Glutamatergic neuron (in vitro differentiated cells): ENCODE results near the gene KRT28. TPM values are rescaled to one million over a fixed set of nuclear protein-coding genes. Genes with fewer than 3 reads are reported as not detected.

Experiments
- DNase-seq: peaks from one replicate; pipeline ENCODE4 v3.0.0; 2022
- H3K27ac Mint-ChIP-seq: one replicate; pipeline ENCODE4 v1.8.0; 2020; ENCODE audit warnings: mild to moderate bottlenecking, mixed read lengths, inconsistent platforms; ENCODE audit not compliant: unreplicated experiment
- H3K27me3 Mint-ChIP-seq: one replicate; pipeline ENCODE4 v1.8.0; 2020; ENCODE audit warnings: mild to moderate bottlenecking, moderate library complexity, mixed read lengths, inconsistent platforms; ENCODE audit not compliant: unreplicated experiment
- H3K36me3 Mint-ChIP-seq: one replicate; pipeline ENCODE4 v1.8.0; 2020; ENCODE audit warnings: mild to moderate bottlenecking, mixed read lengths, inconsistent platforms; ENCODE audit not compliant: unreplicated experiment
- H3K4me1 Mint-ChIP-seq: one replicate; pipeline ENCODE4 v1.8.0; 2020; ENCODE audit warnings: mild to moderate bottlenecking, low read depth, mixed read lengths, inconsistent platforms; ENCODE audit not compliant: unreplicated experiment
- H3K4me3 Mint-ChIP-seq: one replicate; pipeline ENCODE4 v1.8.0; 2020; ENCODE audit warnings: mild to moderate bottlenecking, mixed read lengths, inconsistent platforms; ENCODE audit not compliant: unreplicated experiment
- H3K9me3 Mint-ChIP-seq: one replicate; pipeline ENCODE4 v1.8.0; 2020; ENCODE audit warnings: mild to moderate bottlenecking, moderate library complexity, mixed read lengths, inconsistent platforms; ENCODE audit not compliant: unreplicated experiment
- total RNA-seq: library from RNA; stranded (reverse); fragmentation: NEBNext Ultra II Directional; extraction: Animal tissue kit (Norgen Biotek cat#: 25700); gene quantifications from one replicate; pipeline ENCODE4 v1.2.1, GENCODE V29; 2021; ENCODE audit not compliant: unreplicated experiment
- TF ChIP-seq, protein P1 (sequence below): fragments of 200-600 bp; sonication (generic); IDR thresholded peaks from one replicate; pipeline ENCODE4 v1.5.0; 2021; ENCODE audit not compliant: partially characterized antibody, unreplicated experiment

Gene KRT28
- total RNA-seq, 1 donor from 2014 or later: not detected

- peaks cover 2% of the 10 kb centered on the region for H3K4me1 Mint-ChIP-seq
- TF ChIP-seq, protein P1, sequence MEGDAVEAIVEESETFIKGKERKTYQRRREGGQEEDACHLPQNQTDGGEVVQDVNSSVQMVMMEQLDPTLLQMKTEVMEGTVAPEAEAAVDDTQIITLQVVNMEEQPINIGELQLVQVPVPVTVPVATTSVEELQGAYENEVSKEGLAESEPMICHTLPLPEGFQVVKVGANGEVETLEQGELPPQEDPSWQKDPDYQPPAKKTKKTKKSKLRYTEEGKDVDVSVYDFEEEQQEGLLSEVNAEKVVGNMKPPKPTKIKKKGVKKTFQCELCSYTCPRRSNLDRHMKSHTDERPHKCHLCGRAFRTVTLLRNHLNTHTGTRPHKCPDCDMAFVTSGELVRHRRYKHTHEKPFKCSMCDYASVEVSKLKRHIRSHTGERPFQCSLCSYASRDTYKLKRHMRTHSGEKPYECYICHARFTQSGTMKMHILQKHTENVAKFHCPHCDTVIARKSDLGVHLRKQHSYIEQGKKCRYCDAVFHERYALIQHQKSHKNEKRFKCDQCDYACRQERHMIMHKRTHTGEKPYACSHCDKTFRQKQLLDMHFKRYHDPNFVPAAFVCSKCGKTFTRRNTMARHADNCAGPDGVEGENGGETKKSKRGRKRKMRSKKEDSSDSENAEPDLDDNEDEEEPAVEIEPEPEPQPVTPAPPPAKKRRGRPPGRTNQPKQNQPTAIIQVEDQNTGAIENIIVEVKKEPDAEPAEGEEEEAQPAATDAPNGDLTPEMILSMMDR: no peak
- H3K4me3 Mint-ChIP-seq: peak overlapping the region; percentile 91
- no peak for DNase-seq
- peak overlapping the region; percentile 76 for H3K27ac Mint-ChIP-seq
- H3K27me3 Mint-ChIP-seq: no peaks in the 10 kb centered on the region
- H3K36me3 Mint-ChIP-seq: no peaks in the 10 kb centered on the region
- H3K9me3 Mint-ChIP-seq: no peaks in the 10 kb centered on the region
These were observed 19.9 kb upstream of the KRT28 start for GRCh38 chr17:40819528-40820125.

DNA sequence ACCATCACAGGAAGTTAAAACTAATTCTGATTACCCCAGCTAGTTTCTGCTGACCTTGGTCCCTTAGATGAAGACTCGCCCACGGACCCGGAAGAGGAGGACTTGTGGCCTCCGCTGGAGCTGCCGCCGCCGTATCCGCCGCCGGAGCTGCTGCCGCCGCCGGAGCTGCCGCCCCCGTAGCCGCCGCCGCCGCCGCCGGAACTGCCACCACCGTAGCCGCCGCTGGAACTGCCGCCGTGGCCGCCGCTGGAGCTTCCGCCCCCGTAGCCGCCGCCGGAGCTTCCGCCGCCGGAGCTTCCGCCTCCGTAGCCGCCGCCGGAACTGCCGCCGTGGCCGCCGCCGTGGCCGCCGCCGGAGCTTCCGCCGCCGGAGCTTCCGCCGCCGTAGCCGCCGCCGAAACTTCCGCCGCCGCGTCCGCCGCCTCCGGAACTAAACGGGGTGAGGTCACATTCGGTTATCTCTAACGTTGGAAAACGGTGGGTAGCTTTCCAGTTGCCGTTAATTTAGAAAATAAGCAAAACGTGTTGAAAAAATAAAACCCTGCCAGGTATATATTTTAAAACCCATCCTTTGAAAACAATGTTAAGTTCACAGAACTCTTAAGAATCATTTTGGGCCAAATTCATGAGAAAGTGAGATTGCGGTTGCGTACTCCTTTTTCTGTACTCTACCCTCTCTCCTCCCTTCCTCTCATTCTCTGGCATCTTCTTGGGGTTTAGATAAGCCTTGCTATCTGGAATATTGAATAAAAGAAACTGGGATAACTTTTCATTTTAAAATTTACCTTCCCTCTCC is 19.2 kb upstream of the KRT28 start:
- TF ChIP-seq, protein P1: no peak
- H3K36me3 Mint-ChIP-seq: no peaks in the 10 kb centered on the region
- peak overlapping the region; percentile 96 for H3K4me3 Mint-ChIP-seq
- H3K27ac Mint-ChIP-seq: peak overlapping the region; percentile 77
- no peaks in the 10 kb centered on the region for H3K27me3 Mint-ChIP-seq
- peak; percentile 88 for DNase-seq
- peaks cover 2% of the 10 kb centered on the region for H3K4me1 Mint-ChIP-seq
- H3K9me3 Mint-ChIP-seq: no peaks in the 10 kb centered on the region

- Mint-ChIP-seq H3K27me3 (no peaks in the 10 kb centered on the region), H3K4me1 (peaks cover 2% of the 10 kb centered on the region), H3K9me3 (no peaks in the 10 kb centered on the region), H3K36me3 (no peaks in the 10 kb centered on the region), H3K27ac (peak overlapping the region; percentile 77), H3K4me3 (peak overlapping the region; percentile 96)
- DNase-seq: no peak
- TF ChIP-seq, protein P1: no peak
These were observed 18.6 kb upstream of the KRT28 start for GRCh38 chr17:40818343-40818732.

DNA sequence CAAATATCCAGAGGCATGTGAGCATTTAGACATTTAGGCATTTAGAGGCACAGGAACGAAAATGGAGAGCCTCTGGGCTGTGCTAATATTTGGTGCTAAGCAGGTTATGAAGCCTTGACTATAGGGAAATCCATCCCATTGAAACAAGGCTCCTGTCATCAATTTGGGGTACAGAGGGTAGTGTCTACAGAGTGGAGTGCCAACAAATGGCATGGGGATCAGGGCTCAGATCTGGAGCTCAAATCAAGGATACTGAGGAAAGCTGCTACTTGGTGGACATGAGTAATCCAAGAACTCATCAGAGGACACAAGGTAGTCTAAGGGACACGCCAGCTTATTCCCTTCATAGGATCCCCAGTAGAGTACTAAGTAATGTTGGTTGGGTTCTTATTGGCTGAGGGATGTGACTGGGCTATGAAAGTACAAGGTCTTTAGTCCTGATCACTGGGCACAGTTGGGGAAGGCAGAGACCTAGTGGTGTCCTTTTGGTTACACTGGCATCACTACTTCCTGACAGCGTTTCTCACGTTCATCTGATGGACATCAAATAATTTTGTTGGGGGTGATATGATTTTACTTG is 17.4 kb upstream of the KRT28 start:
- TF ChIP-seq, protein P1: no peak
- Mint-ChIP-seq H3K4me1 (peaks cover 2% of the 10 kb centered on the region), H3K9me3 (no peaks in the 10 kb centered on the region), H3K27me3 (no peaks in the 10 kb centered on the region), H3K27ac (no peak overlapping the region), H3K36me3 (no peaks in the 10 kb centered on the region), H3K4me3 (peak overlapping the region; percentile 96)
- DNase-seq: no peak

DNA sequence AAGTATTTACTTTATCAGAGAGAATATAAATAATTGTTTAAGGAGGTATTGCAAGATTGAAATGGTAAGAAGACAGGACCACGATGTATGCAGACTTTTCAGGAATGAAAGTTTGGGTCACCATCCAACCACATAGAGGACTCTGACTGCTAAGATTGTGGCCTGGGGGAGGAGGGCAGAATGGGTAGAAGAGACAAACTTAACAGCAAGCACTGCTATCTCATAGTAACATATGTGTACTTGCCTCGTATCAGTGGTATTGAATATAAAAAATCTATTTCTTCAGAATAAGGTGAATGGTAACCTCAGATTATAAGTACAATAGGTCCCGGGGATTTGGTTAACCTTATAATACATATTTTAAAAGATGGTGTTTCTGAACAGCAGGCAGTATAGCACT is 16.8 kb upstream of the KRT28 start:
- TF ChIP-seq, protein P1: no peak
- Mint-ChIP-seq H3K4me3 (no peak overlapping the region), H3K27me3 (no peaks in the 10 kb centered on the region)

More for the DNA sequence above, 16.8 kb upstream of the KRT28 start:
- no peak for DNase-seq
- no peak overlapping the region for H3K27ac Mint-ChIP-seq
- H3K4me1 Mint-ChIP-seq: peaks cover 2% of the 10 kb centered on the region
- H3K9me3 Mint-ChIP-seq: no peaks in the 10 kb centered on the region
- H3K36me3 Mint-ChIP-seq: no peaks in the 10 kb centered on the region
